Measurements from ENCODE around the gene RASSF6. TPM values are rescaled to one million over a fixed set of nuclear protein-coding genes. Genes with fewer than 3 reads are reported as not detected.

Gene RASSF6
- total and polyA plus RNA-seq, 2 of the 8 experiments (the other 6 are each of a cell fraction or from before 2014, with no cell fraction given) = 0.03 to 0.28 TPM

DNA sequence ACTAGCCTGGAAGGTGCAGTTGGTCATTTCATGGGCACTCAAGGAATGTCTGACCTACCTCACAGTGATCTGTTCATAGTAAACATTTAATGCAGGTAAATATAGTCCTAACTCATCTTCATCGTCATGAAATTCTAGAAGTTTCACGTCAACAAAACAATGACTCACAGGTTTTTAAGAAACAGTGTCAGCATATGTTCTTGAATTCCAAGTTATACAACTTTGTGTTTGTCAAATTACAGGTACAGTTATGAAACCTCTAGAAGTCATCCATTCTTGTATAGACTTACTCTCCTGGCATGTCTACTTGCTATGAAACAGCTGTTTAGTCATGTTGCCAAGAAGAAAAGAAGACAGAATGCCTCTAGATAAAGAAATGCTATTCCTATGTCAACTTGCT is 92.1 kb downstream of the RASSF6 start (continued):
- TF ChIP-seq, protein P1, sequence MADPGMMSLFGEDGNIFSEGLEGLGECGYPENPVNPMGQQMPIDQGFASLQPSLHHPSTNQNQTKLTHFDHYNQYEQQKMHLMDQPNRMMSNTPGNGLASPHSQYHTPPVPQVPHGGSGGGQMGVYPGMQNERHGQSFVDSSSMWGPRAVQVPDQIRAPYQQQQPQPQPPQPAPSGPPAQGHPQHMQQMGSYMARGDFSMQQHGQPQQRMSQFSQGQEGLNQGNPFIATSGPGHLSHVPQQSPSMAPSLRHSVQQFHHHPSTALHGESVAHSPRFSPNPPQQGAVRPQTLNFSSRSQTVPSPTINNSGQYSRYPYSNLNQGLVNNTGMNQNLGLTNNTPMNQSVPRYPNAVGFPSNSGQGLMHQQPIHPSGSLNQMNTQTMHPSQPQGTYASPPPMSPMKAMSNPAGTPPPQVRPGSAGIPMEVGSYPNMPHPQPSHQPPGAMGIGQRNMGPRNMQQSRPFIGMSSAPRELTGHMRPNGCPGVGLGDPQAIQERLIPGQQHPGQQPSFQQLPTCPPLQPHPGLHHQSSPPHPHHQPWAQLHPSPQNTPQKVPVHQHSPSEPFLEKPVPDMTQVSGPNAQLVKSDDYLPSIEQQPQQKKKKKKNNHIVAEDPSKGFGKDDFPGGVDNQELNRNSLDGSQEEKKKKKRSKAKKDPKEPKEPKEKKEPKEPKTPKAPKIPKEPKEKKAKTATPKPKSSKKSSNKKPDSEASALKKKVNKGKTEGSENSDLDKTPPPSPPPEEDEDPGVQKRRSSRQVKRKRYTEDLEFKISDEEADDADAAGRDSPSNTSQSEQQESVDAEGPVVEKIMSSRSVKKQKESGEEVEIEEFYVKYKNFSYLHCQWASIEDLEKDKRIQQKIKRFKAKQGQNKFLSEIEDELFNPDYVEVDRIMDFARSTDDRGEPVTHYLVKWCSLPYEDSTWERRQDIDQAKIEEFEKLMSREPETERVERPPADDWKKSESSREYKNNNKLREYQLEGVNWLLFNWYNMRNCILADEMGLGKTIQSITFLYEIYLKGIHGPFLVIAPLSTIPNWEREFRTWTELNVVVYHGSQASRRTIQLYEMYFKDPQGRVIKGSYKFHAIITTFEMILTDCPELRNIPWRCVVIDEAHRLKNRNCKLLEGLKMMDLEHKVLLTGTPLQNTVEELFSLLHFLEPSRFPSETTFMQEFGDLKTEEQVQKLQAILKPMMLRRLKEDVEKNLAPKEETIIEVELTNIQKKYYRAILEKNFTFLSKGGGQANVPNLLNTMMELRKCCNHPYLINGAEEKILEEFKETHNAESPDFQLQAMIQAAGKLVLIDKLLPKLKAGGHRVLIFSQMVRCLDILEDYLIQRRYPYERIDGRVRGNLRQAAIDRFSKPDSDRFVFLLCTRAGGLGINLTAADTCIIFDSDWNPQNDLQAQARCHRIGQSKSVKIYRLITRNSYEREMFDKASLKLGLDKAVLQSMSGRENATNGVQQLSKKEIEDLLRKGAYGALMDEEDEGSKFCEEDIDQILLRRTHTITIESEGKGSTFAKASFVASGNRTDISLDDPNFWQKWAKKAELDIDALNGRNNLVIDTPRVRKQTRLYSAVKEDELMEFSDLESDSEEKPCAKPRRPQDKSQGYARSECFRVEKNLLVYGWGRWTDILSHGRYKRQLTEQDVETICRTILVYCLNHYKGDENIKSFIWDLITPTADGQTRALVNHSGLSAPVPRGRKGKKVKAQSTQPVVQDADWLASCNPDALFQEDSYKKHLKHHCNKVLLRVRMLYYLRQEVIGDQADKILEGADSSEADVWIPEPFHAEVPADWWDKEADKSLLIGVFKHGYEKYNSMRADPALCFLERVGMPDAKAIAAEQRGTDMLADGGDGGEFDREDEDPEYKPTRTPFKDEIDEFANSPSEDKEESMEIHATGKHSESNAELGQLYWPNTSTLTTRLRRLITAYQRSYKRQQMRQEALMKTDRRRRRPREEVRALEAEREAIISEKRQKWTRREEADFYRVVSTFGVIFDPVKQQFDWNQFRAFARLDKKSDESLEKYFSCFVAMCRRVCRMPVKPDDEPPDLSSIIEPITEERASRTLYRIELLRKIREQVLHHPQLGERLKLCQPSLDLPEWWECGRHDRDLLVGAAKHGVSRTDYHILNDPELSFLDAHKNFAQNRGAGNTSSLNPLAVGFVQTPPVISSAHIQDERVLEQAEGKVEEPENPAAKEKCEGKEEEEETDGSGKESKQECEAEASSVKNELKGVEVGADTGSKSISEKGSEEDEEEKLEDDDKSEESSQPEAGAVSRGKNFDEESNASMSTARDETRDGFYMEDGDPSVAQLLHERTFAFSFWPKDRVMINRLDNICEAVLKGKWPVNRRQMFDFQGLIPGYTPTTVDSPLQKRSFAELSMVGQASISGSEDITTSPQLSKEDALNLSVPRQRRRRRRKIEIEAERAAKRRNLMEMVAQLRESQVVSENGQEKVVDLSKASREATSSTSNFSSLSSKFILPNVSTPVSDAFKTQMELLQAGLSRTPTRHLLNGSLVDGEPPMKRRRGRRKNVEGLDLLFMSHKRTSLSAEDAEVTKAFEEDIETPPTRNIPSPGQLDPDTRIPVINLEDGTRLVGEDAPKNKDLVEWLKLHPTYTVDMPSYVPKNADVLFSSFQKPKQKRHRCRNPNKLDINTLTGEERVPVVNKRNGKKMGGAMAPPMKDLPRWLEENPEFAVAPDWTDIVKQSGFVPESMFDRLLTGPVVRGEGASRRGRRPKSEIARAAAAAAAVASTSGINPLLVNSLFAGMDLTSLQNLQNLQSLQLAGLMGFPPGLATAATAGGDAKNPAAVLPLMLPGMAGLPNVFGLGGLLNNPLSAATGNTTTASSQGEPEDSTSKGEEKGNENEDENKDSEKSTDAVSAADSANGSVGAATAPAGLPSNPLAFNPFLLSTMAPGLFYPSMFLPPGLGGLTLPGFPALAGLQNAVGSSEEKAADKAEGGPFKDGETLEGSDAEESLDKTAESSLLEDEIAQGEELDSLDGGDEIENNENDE (IDR thresholded peaks at IDR 0.05; ENCODE audit: insufficient replicate concordance, low read length) = no peak
- TF ChIP-seq, protein P2, sequence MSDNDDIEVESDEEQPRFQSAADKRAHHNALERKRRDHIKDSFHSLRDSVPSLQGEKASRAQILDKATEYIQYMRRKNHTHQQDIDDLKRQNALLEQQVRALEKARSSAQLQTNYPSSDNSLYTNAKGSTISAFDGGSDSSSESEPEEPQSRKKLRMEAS (IDR thresholded peaks at IDR 0.05) = no peak
- no peak for TF ChIP-seq RBBP5 (IDR thresholded peaks at IDR 0.05; ENCODE audit: borderline replicate concordance, low read depth, low read length)
- TF ChIP-seq SIX5 (IDR thresholded peaks at IDR 0.05; ENCODE audit: low read depth, low read length) = no peak
- no peak for TF ChIP-seq NANOG (IDR thresholded peaks at IDR 0.05; ENCODE audit: insufficient read depth, low read depth, low read length, poor library complexity, severe bottlenecking)
- no peak for TF ChIP-seq YY1 (IDR thresholded peaks at IDR 0.05; ENCODE audit: low read depth, low read length)
- TF ChIP-seq EGR1 (IDR thresholded peaks at IDR 0.05; ENCODE audit: borderline replicate concordance, low read depth, low read length) = no peak
- TF ChIP-seq CBX8 (IDR thresholded peaks at IDR 0.05; ENCODE audit: borderline replicate concordance, low read depth, low read length) = no peak
- TF ChIP-seq PHF8 (conservative IDR thresholded peaks at IDR 0.05; ENCODE audit: low read depth, low read length) = no peak
- TF ChIP-seq, protein P3, sequence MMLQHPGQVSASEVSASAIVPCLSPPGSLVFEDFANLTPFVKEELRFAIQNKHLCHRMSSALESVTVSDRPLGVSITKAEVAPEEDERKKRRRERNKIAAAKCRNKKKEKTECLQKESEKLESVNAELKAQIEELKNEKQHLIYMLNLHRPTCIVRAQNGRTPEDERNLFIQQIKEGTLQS (IDR thresholded peaks at IDR 0.05; ENCODE audit: insufficient read depth, low read depth, low read length) = no peak
- TF ChIP-seq SP4 (IDR thresholded peaks at IDR 0.05; ENCODE audit: low read length) = no peak

Data from H1 (cell line).